ENCODE measurements around the gene CCDC86.

CCDC86 gene

DNA sequence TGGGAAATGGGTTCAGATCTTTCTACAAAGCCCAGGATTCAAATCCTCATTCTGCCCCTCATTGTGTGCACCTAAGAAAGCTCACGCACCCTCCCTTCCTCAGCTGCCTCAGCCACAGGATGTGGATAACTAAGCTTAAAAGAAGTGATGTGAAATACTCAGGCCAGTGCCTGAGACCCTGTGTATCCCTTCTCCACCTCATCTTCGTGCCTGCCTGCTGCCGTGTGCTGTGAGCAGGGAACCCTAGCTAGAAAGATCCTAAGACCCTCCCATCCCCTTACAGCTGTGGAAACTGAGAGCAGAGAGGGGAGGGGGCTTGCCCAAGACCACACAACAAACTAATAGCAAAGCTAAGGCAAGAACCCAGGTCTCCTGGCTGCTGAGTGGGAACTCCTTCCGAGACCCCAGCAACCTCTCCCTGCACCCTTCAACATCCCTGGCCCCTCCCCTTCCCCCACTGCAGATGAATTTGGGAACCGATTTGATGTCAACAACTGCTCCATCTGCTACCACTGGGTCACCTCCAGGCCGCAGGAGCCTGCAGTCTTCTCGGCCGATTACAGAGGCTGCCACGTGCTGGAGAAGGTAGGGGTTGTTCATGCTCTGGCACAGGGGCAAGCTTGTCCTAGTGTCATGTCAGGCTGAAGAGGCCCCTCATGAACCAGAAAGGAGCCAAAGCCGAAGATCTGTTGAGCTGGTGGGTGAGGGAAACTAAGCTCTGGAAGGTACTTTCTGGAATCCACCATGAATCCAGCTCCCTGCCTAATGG, 27.0 kb downstream of the CCDC86 start:
- no peak for DNase-seq (ENCODE audit: low spot score)

DNA sequence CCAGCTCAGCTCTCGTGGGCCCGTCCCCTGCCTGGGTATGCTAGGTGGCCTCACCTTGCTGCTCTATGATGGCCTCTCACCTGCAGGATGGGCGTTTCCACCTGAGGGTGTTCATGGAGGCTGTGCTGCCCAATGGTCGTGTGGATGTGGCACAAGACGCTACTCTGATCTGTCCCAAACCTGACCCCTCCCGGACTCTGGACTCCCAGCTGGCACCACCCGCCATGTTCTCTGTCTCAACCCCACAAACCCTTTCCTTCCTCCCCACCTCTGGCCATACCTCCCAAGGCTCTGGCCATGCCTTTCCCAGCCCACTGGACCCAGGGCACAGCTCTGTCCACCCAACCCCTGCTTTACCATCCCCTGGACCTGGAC, 27.5 kb downstream of the CCDC86 start:
- DNase-seq (ENCODE audit: low spot score) = no peak

DNA sequence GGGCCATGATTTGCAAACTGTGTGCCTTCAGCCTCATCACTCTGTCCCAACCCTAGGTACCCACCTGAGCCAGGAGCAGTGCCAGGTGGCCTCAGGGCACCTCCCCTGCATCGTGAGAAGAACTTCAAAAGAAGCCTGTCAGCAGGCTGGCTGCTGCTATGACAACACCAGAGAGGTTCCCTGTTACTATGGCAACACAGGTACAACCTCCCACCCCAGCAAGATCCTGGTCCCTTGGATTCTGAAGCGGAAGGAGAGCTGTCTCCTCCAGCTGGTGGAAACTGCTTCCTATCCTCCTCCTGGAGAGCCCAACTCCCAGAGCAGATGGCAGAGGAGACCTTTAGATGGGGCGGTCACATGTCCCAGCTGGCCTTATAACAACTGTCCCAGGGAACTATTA, 28.4 kb downstream of the CCDC86 start:
- DNase-seq (ENCODE audit: low spot score) = peak; percentile 63

DNA sequence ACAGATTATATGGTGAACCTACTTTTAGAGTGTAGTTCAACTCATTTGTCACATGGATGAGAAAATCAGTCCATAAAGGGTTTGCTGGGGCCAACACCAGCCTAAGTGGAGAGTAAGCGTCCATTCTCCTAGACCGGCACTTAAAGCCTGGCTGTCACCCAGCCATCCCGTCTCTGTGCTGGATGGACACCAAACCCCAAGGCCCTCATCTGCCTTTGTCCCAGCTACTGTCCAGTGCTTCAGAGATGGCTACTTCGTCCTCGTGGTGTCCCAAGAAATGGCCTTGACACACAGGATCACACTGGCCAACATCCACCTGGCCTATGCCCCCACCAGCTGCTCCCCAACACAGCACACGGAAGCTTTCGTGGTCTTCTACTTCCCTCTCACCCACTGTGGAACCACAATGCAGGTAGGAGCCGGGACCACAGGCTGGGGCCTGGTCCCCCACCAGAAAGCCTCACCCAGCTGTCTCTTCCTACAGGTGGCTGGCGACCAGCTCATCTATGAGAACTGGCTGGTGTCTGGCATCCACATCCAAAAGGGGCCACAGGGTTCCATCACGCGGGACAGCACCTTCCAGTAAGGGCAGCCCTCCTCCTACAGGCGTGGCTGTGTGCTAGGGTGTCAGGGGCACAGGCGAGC, 28.9 kb downstream of the CCDC86 start:
- no peak for DNase-seq (ENCODE audit: low spot score)

DNA sequence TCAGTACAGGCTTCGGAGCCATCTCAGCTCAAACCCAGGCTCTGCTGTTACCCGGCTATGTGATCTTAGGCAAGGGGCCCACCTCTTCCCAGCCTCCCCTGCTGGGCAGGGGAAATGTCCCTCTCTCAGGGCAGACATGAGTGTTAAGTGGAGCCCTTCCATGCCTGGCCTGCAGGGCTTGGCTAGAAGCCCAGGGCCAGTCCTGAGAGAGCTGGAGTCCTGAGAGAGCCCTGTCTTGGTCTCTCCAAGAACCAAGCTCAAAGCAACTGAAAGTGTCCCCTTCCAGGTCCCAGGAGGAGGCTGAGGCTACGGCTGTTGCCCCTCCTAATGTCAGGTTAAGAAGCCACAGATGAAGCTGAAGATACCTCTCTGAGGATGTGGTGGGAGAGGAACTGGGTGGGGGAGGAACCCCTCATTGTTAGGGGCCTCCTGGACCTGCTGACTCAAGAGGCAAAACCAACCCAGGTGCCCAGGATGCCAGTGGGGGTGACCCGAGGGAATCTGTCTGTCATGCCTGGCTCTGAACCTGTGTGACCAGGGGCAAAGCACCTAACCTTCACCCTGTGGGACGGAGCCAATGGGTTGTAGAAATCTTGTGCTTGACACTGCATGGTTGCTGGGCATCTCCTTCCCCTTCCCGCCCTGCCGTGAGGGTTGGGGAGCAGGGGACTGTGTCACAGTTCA, 29.6 kb downstream of the CCDC86 start:
- DNase-seq (ENCODE audit: low spot score) = no peak

DNA sequence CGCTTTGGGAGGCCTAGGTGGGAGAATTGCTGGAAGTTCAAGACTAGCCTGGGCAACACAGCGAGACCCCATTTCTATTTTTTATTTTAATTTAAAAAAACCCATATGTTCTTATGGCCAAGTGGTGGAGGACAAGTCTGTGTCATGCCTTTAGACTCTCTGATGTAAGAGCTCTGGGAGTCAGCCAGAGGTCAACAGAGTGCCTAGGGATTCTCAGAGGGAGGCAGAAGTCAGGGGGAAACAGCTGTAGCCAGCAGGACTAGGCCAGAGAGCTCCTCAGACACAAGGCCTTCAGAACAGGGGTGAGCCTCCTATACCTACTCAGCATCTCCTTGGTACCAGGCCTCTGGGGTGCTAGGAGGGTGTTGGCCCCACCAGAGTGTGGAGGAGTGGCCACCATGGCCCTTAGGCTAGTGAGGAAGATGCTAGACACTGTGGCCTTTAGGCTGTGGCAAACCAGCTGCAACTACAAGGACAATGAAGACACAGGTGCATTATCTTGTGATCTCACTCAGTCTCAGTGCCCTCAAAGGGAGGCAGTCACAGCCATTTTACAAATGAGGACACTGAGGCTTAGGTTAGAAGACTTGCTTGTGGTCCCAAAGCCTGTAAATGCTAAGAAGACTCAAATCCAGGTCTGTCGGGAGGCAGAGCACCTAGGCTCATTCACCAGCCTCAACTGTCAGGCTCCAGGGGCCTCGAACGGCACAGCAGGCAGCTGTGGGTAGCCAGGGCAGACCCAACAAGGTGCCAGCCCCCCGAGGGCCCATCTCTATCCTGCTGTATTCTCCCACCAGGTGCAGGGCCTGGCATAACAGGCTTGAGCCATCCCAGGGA, 30.4 kb downstream of the CCDC86 start:
- DNase-seq (ENCODE audit: low spot score) = no peak

DNA sequence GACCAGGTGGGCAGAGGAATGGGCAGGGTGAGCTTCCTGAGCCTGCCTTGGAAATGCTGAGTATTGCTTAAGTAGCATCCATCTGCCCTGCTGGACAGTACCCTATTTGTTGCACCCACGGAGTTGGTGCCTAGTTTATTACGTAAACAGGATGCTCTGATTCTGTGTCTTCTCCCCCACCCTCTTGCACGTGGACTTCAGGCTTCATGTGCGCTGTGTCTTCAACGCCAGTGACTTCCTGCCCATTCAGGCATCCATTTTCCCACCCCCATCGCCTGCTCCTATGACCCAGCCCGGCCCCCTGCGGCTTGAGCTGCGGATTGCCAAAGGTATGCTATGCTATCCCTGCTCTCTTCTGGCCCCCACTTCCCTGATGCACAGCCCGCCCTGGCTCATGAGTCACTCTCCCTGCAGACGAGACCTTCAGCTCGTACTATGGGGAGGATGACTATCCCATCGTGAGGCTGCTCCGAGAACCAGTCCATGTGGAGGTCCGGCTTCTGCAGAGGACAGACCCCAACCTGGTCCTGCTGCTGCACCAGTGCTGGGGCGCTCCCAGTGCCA, 31.1 kb downstream of the CCDC86 start:
- peak; percentile 61 for DNase-seq (ENCODE audit: low spot score)

DNA sequence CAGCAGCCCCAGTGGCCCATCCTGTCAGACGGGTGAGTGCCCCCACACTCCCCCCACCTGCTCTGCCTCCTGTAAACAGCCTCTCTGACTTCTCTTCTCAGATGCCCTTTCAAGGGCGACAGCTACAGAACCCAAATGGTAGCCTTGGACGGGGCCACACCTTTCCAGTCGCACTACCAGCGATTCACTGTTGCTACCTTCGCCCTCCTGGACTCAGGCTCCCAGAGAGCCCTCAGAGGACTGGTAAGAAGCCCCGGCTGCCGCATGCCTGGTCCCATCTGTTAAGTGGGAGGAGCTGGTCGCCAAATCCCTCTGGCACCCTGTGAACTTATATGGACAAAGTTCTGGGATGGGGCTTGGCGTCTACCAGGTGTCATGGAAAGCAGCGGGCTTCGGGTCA, 31.6 kb downstream of the CCDC86 start:
- DNase-seq (ENCODE audit: low spot score) = no peak

DNA sequence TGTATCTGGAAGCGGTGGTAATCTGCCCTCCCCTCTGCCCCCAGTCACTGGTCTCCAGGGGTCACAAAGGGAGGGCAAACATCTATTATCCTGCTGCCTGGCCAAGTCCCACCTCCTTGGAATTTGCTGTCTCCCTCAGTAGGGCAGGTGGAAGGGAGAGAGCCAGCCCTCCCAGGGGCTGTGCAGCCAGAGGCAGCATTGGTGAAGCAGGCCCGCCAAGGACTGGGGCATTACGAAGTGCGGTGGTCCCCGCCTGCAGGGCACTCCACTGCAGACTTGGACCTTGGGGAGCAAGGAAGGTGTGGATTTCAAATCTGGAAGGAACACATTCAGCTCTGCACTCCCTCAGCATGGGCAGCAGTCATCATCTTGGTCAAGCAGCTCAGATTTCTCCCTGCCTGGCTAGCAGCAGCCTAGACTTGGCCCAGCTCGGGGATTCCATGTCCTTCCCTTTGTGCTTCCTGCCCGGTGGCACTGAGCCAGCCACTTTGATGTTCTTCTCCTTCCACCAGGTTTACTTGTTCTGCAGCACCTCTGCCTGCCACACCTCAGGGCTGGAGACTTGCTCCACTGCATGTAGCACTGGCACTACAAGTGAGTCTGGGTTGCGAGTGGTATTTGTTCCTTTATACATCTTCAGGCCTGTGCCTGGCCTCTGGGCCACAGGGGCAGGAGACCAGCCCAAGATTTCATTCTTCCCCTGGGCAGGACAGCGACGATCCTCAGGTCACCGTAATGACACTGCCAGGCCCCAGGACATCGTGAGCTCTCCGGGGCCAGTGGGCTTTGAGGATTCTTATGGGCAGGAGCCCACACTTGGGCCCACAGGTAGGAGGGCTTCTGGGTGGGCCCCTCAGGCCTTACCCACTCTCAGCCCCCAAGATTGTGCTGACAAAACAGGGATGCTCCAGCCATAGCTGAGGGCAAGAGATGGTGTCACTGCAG, 32.8 kb downstream of the CCDC86 start:
- no peak for DNase-seq (ENCODE audit: low spot score)

DNA sequence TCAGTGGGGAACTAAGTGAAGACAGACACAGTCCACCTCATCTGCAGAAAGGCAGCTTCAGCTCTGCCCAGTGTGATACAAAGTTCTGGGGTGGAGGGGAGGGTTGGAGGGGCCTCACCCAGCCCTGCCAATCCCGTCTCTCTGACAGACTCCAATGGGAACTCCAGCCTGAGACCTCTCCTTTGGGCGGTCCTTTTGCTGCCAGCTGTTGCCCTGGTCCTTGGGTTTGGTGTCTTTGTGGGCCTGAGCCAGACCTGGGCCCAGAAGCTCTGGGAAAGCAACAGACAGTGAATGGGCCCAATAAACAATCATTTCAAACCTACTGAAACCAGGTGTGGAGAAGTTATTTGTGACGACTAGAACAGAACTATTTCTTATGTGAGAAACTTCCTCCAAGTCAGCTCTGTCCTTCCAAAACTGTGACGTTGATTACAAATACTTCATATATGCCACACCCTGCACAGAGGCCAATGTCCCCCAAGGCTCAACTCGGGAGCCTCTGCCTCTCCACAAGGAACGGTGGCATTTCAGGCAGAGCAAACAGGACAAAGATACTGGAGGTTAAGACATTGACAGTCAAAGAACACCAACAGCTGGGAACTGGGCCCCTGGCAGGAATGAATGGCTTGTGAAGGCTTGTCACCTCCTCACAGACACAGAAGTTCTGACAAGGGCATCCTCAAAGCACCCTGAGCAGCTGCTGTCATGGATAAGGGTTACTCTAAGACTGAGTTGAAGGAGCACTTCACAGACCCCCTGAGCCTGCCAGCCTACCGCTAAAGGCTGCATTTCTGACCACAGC, 33.7 kb downstream of the CCDC86 start:
- no peak for DNase-seq (ENCODE audit: low spot score)

DNA sequence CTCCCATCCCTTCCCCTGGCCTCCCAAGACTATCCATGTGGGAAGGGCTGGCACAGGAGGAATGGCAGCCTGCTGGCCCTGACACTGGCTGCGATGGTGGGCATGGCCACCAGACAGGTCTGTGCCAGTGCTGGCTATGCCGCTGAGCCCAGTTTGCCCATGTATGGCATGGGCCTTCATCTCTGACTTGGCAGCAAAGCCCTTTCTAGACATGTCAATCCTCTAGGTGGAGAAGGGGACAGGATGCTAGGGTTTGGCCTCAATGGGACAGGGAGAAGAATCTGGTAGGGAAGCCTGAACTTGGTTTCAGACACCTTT, 34.2 kb downstream of the CCDC86 start:
- no peak for DNase-seq (ENCODE audit: low spot score)

DNA sequence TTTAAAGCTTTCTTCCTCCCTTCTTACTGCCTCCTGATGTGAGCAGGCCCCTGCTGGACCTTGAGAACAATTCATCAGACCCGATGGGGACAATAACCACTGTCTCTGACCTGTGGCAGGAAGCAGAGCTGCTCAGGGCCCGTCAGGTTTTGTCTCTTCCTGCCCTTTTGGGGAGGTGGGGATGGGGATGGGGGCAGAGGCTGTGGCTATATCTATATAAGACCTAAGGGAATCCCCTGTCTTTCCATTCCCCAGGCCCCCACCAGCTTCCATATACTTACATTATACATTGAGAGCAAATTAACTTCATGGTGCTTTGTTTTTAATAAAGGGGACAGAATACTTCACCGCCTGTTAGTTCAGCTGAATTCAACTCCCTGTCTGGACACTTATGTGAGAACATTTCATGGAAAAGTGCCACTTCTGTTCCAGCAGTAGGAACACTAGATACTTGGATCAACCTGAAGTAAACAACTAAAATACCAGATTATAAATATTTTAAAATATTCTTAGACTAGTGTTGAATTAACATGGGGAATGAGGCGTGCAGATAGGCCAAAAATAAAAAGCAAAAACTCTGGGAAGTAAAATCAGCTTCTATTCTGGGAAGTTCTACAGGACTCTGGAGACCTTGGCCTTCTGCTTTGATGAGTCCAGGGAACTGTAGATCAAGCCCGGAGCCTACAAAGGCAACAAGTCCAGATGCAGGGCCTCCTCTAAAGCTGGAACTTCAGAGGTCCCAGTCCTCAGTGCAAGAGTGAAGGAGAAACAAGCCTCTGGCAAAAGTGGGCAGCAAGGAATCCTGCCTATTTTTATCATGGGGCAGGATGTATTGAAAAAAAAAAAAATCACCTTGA, 36.6 kb downstream of the CCDC86 start:
- no peak for DNase-seq (ENCODE audit: low spot score)

DNA sequence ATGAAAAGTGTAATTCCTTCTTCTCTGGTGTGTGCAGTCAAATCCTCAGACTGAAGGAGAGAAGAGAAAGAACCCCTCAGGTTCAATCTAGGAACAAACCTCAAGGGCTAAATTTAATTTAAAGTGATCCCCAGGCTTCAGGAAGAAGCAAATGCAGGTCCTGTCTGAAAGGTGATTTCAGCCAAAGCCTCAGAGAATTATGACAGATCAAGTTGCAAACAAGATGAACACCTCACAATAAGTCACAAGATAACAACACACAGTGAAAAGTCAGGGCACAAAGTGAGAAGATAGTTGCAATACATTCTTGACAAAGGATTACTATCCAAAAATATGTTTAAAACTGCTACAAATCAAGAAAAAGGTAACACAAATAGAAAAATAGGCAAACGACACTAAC, 37.2 kb downstream of the CCDC86 start:
- DNase-seq (ENCODE audit: low spot score) = no peak

DNA sequence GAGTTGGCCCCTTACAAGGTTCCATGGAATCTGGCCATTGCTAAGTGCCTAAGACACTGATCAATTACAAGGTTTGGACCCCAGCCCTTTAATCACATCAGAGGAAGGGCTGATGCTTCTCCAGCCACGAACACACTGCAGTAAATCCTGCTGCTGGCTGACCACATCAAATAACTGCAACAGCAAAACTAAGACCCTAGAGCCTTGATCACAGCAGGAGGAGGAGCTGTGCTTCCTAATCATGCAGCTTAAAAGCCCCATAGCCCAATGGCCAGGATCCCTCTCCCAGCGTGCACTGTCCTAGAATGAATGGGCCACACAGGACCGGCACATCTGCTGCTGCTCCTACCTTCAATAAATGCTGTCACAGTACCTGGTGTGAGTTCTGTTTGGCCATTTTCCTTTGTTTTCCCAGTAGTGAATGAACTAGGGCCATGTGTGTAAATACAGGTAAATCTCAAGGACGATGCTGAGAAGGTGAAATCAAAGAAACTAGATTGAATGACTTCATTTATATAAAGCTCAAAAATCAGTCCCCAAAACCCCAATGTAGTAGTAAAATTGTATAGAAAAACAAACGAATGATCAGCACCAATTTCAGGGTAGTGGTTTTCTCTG, 38.2 kb downstream of the CCDC86 start:
- no peak for DNase-seq (ENCODE audit: low spot score)

DNA sequence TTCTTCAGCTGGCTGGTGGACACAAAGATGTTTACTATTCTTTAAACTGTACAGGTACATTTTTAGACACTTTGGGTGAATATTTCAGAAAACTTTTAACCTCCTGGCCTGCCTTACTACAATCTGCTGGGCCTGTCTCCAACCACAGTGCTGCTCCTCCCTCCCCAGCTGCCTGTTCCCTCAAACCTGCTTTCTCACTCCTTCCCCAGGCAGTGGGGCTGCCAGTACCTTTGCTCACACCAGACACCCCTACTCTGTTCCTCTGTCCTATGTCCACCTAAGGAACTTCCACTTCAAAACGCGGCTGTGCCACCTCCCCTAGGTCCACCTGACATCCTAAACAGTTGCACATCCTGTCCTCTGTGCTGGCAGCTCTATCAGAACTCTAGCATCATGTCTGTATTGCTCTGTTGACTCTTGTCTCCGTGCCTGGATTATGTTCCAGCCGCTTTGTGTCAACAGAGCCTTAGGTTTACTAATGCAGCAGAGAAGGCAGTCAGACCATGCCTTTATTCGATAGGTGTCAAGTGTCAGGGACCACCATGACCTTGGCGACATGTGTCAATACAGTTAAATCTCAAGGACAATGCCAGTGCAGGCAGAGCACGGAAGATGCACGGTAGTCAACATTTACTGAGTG, 38.9 kb downstream of the CCDC86 start:
- no peak for DNase-seq (ENCODE audit: low spot score)

DNA sequence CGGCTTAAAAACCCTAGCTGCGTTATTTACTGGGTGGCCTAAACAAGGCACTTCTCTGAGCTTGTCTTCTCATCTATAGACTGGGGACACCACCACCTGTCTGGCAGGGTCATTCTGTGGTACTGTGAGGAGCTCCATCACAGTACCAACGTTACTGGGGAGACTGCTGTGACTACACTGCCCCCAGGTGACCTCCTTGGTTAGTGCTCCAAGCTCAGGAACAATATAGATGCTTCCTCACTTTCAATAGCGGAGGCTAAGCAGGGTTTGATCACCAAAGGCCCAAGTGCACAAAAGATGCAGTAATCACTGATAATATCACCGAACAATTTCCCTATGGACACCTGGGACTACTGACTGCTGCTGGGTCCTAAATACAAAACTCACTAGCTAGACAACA, 45.6 kb downstream of the CCDC86 start:
- peak; percentile 77 for DNase-seq (ENCODE audit: low spot score)

DNA sequence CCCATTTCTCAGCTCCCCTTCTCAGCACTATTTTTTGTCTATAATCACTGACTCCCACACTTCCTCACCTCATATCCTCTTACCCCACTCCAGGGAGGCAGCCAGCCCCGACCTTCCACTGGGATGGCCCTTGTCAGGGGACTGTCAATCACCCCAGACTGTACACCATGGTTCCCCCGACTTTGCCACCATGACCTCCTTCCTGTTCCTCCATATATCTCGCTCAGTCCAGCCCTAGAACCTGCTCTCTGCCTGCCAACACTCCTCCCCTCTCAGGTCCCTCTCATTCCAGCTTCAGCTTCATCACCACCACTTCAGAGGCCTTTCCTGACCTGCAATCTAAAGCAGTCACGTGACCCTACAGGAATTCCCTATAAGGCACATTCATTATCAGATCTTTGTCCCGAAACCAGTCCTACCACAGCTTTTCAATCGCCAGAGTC, 48.0 kb downstream of the CCDC86 start:
- no peak for DNase-seq (ENCODE audit: low spot score)

DNA sequence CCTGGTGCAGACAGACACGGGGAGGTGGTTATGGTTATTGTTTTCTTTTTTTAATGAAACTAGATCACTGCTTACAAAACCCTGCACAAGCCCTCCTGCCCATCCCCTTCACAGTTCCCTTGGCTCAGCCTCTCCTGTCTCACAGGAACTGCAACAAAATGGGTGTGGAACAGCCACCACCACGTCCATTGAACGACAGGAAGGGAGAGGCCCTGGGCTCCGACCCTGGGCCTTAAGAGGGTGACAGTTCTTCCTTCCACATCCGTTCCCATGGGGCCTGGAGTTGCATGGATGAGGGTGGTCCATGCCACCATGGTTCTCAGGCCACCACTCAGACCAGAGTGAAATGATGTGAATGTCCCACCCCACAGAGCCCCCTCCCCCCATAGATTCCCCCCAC, 48.8 kb downstream of the CCDC86 start:
- DNase-seq (ENCODE audit: low spot score) = no peak

Data from cerebellar cortex (tissue), 1 donor.